H9 (cell line): ENCODE data around the gene CENPM. TPM values are rescaled to one million over a fixed set of nuclear protein-coding genes. Genes with fewer than 3 reads are reported as not detected.

Experiments
- DNase-seq: peaks from one replicate; pipeline ENCODE4 v3.0.0-alpha.2; 2017
- H2AFZ ChIP-seq: one replicate; pipeline ENCODE4 v1.6.1; 2013; ENCODE audit warnings: mild to moderate bottlenecking, low read length, control low read depth, moderate library complexity
- H2AK5ac ChIP-seq: 2 replicates; pipeline ENCODE4 v1.6.1; 2013; ENCODE audit warnings: low read length, control low read depth, mixed read lengths; ENCODE audit not compliant: insufficient read length
- H2BK120ac ChIP-seq: one replicate; pipeline ENCODE4 v1.6.1; 2013; ENCODE audit warnings: low read depth, mild to moderate bottlenecking, low read length, control low read depth, inconsistent platforms; ENCODE audit not compliant: poor library complexity, severe bottlenecking
- H2BK12ac ChIP-seq: 2 replicates; pipeline ENCODE4 v1.6.1; 2013; ENCODE audit warnings: low read length, control low read depth, mixed read lengths, low read depth; ENCODE audit not compliant: insufficient read length
- H2BK15ac ChIP-seq: 2 replicates; pipeline ENCODE4 v1.6.1; 2013; ENCODE audit warnings: low read depth, low read length, control low read depth
- H2BK20ac ChIP-seq: one replicate; pipeline ENCODE4 v1.6.1; 2013; ENCODE audit warnings: low read depth, mild to moderate bottlenecking, low read length, control low read depth, inconsistent platforms; ENCODE audit not compliant: poor library complexity, severe bottlenecking
- H2BK5ac ChIP-seq: 2 replicates; pipeline ENCODE4 v1.6.1; 2013; ENCODE audit warnings: low read length, control low read depth, mixed read lengths; ENCODE audit not compliant: insufficient read length
- H3K14ac ChIP-seq: 2 replicates; pipeline ENCODE4 v1.6.1; 2013; ENCODE audit warnings: low read length, control low read depth; ENCODE audit not compliant: insufficient read depth
- H3K18ac ChIP-seq: 2 replicates; pipeline ENCODE4 v1.6.1; 2013; ENCODE audit warnings: low read depth, mild to moderate bottlenecking, mixed read lengths, low read length, control low read depth; ENCODE audit not compliant: insufficient read length
- H3K23ac ChIP-seq: 2 replicates; pipeline ENCODE4 v1.6.1; 2013; ENCODE audit warnings: low read length, control low read depth, mixed read lengths, low read depth; ENCODE audit not compliant: insufficient read length
- H3K23me2 ChIP-seq: 2 replicates; pipeline ENCODE4 v1.6.1; 2013; ENCODE audit warnings: low read depth, mild to moderate bottlenecking, mixed read lengths, low read length, control low read depth; ENCODE audit not compliant: insufficient read length, poor library complexity, severe bottlenecking
- H3K27ac ChIP-seq: 2 replicates; pipeline ENCODE4 v1.5.1; 2013; ENCODE audit warnings: low read length, control low read depth, mixed read lengths, low read depth; ENCODE audit not compliant: insufficient read length
- H3K27me3 ChIP-seq: 2 replicates; pipeline ENCODE4 v1.6.1; 2013; ENCODE audit warnings: low read length, control low read depth, inconsistent platforms; ENCODE audit not compliant: insufficient read depth
- H3K4ac ChIP-seq: 2 replicates; pipeline ENCODE4 v1.6.1; 2013; ENCODE audit warnings: low read depth, mild to moderate bottlenecking, control low read depth, inconsistent platforms, low read length, moderate library complexity
- H3K4me1 ChIP-seq: 2 replicates; pipeline ENCODE4 v1.6.1; 2013; ENCODE audit warnings: low read length, control low read depth, inconsistent platforms; ENCODE audit not compliant: insufficient read depth
- H3K4me2 ChIP-seq: 2 replicates; pipeline ENCODE4 v1.6.1; 2013; ENCODE audit warnings: low read length, control low read depth, mixed read lengths; ENCODE audit not compliant: insufficient read length, insufficient read depth
- H3K56ac ChIP-seq: 2 replicates; pipeline ENCODE4 v1.6.1; 2013; ENCODE audit warnings: low read depth, mild to moderate bottlenecking, mixed read lengths, low read length, control low read depth; ENCODE audit not compliant: insufficient read length
- H3K79me1 ChIP-seq: 2 replicates; pipeline ENCODE4 v1.6.1; 2013; ENCODE audit warnings: low read depth, mild to moderate bottlenecking, moderate library complexity, low read length, control low read depth, inconsistent platforms; ENCODE audit not compliant: insufficient read depth, poor library complexity, severe bottlenecking
- H3K79me2 ChIP-seq: 2 replicates; pipeline ENCODE4 v1.6.1; 2013; ENCODE audit warnings: low read length, control low read depth, inconsistent platforms; ENCODE audit not compliant: insufficient read depth
- H3K9ac ChIP-seq: 2 replicates; pipeline ENCODE4 v1.6.1; 2013; ENCODE audit warnings: low read length, control low read depth, mixed read lengths; ENCODE audit not compliant: insufficient read length; ENCODE audit errors: extremely low read depth
- H3K9me3 ChIP-seq: one replicate; pipeline ENCODE4 v1.6.1; 2013; ENCODE audit warnings: low read depth, low read length, inconsistent platforms; ENCODE audit not compliant: control insufficient read depth
- H3T11ph ChIP-seq: one replicate; pipeline ENCODE4 v1.6.1; 2013; ENCODE audit warnings: mild to moderate bottlenecking, low read length, control low read depth, inconsistent platforms
- H4K20me1 ChIP-seq: one replicate; pipeline ENCODE4 v1.6.1; 2013; ENCODE audit not compliant: control insufficient read depth, insufficient read length, insufficient read depth
- H4K5ac ChIP-seq: 2 replicates; pipeline ENCODE4 v1.6.1; 2013; ENCODE audit warnings: low read depth, mild to moderate bottlenecking, mixed read lengths, low read length, control low read depth; ENCODE audit not compliant: insufficient read length
- H4K8ac ChIP-seq: replicated peaks from 2 replicates; pipeline ENCODE4 v1.6.1; 2013; ENCODE audit warnings: low read length, control low read depth, mixed read lengths, low read depth; ENCODE audit not compliant: insufficient read length
- H4K91ac ChIP-seq: 2 replicates; pipeline ENCODE4 v1.6.1; 2013; ENCODE audit warnings: low read depth, mild to moderate bottlenecking, moderate library complexity, mixed read lengths, low read length, control low read depth; ENCODE audit not compliant: insufficient read length
- H3K27ac Mint-ChIP-seq, 3 experiments: 2 replicates in 2 of 3; 3 replicates in 1 of 3; pipeline ENCODE4 v1.8.0; 2020 to 2021; ENCODE audit warnings: mixed read lengths in 3 of 3, mild to moderate bottlenecking in 1 of 3, moderate library complexity in 1 of 3
- H3K27me3 Mint-ChIP-seq: 2 replicates; pipeline ENCODE4 v1.8.0; 2021; ENCODE audit warnings: low read depth, mild to moderate bottlenecking, moderate library complexity, mixed read lengths
- H3K36me3 Mint-ChIP-seq, 3 experiments: 2 replicates in 2 of 3; 3 replicates in 1 of 3; pipeline ENCODE4 v1.8.0; 2020 to 2021; ENCODE audit warnings: low read depth in 3 of 3, mixed read lengths in 3 of 3; ENCODE audit not compliant: insufficient read depth in 1 of 3
- H3K4me1 Mint-ChIP-seq, 2 experiments: 2 replicates each; pipeline ENCODE4 v1.8.0; 2020; ENCODE audit warnings: mixed read lengths in 2 of 2
- H3K4me3 Mint-ChIP-seq, 2 experiments: 2 replicates in 1 of 2; 3 replicates in 1 of 2; pipeline ENCODE4 v1.8.0; 2020 to 2021; ENCODE audit warnings: mild to moderate bottlenecking in 2 of 2, mixed read lengths in 2 of 2, moderate library complexity in 1 of 2
- H3K9me3 Mint-ChIP-seq, 2 experiments: 2 replicates in 1 of 2; 3 replicates in 1 of 2; pipeline ENCODE4 v1.8.0; 2020; ENCODE audit warnings: mild to moderate bottlenecking in 2 of 2, mixed read lengths in 2 of 2, moderate library complexity in 1 of 2
- CTCF ChIP-seq: fragments of 200-600 bp; sonication (generic); conservative IDR thresholded peaks from 3 replicates; pipeline ENCODE4 v1.8.0; 2021; ENCODE audit warnings: antibody characterized with exemption, mild to moderate bottlenecking
- WGBS: extraction: QIAGEN DNeasy Blood & Tissue Kit; methylation state at CpG from one replicate; pipeline ENCODE4 v1.1.7; 2013; ENCODE audit warnings: missing lambda C conversion rate, low lambda C conversion rate, mixed read lengths; ENCODE audit not compliant: insufficient read length; ENCODE audit errors: extremely low coverage; 5-methylcytosine and 5-hydroxymethylcytosine counted together
- total RNA-seq: library from RNA; stranded (reverse); gene quantifications from 2 replicates; pipeline ENCODE4 v1.2.1, GENCODE V29; 2021

Gene CENPM
- total RNA-seq, 1 experiment from 2014 or later: 36.5 TPM

DNA sequence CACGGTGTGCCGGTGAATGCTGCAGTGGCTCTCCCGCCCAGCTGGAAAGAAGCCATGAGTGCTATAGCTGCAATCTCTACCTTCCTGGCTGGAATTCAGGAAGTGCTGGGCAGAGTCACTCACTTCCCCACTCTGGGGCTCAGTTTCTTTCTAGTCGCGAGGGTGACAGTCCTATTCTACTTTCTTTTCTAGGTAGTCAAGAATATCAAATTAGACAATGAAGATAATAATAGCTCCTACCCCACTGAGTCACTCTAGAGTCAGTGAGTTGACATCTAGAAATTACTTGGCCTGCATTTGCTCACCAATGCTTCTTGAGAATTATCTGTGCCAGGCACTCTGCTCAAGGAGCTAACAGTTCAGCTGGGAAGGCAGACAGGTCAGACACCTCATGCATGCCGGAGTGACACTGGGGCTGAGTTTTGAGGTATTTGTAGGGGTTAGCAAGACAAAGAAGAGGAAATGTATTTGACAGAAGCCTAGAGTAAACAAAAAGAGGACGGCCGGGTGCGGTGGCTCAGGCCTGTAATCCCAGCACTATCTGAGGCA, 3.2 kb downstream of the CENPM start:
- Histone ChIP-seq H3K4me2 (no peak overlapping the region), H2BK120ac (no peak overlapping the region), H3T11ph (no peak overlapping the region), H4K5ac (no peak overlapping the region), H3K9ac (no peak overlapping the region), H3K18ac (no peak overlapping the region), H3K23ac (no peak overlapping the region), H2AK5ac (no peak overlapping the region), H3K27me3 (no peaks in the 10 kb centered on the region), H2BK20ac (no peak overlapping the region), H3K79me1 (no peaks in the 10 kb centered on the region), H3K14ac (no peak overlapping the region), H2BK5ac (no peak overlapping the region), H4K91ac (no peak overlapping the region), H4K20me1 (peaks cover 2% of the 10 kb centered on the region), H3K4ac (no peak overlapping the region), H3K27ac (no peak overlapping the region), H3K4me1 (peaks cover 3% of the 10 kb centered on the region; the same call in 1 of the 2 replicates), H3K56ac (no peak overlapping the region), H3K23me2 (peaks cover 9% of the 10 kb centered on the region), H3K9me3 (no peaks in the 10 kb centered on the region), H2BK12ac (no peak overlapping the region), H4K8ac (no peak overlapping the region), H2BK15ac (no peak overlapping the region), H2AFZ (no peak overlapping the region), H3K79me2 (no peaks in the 10 kb centered on the region; the same call in 1 of the 2 replicates)
- no peaks in the 10 kb centered on the region; the same call in 1 of the 2 replicates for H3K27me3 Mint-ChIP-seq
- no peak overlapping the region; a peak in 1 of 7 replicates for H3K27ac Mint-ChIP-seq
- no peak for DNase-seq
- H3K9me3 Mint-ChIP-seq: no peaks in the 10 kb centered on the region; a peak in 1 of 5 replicates
- no peak for TF ChIP-seq CTCF
- peaks cover 49 to 64% (median 62%) of the 10 kb centered on the region in 3 experiments; a peak in 6 of 7 replicates for H3K36me3 Mint-ChIP-seq
- no CpG with 5 or more reads among the region's 9 CpGs for WGBS
- peaks cover 24 to 31% of the 10 kb centered on the region in 2 experiments for H3K4me1 Mint-ChIP-seq
- peak overlapping the region; percentile 30 to 46; a peak in 3 of 5 replicates for H3K4me3 Mint-ChIP-seq
